Left lung (tissue), 10 donors: ENCODE results near the gene RNU1-4. TPM values are rescaled to one million over a fixed set of nuclear protein-coding genes. Genes with fewer than 3 reads are reported as not detected.
"Not testable (repeated sequence)": the region's sequence is repeated elsewhere in the genome, so short reads cannot be mapped to it uniquely, and the experiment has no call there.

ENCODE experiments used
- ATAC-seq: fragments of 200-7000 bp; cut with Tn5 transposase; one replicate; pipeline ENCODE4 v1.9.1; 2020; ENCODE audit warnings: moderate library complexity
- DNase-seq, 4 donors: peaks; one replicate each; pipeline ENCODE4 v3.0.0-alpha.2; 2013 to 2020
- H3K27ac ChIP-seq, 2 donors: fragments of 200-600 bp; sonication (generic) in 1 of 2; one replicate each; pipeline versions ENCODE4 v1.5.0 to v1.8.0; 2020 to 2021
- H3K27me3 ChIP-seq, 2 donors: fragments of 200-600 bp; sonication (generic) in 1 of 2; one replicate each; pipeline versions ENCODE4 v1.5.0 to v1.8.0; 2020 to 2021
- H3K36me3 ChIP-seq, 2 donors: fragments of 200-600 bp; sonication (generic) in 1 of 2; one replicate each; pipeline versions ENCODE4 v1.5.0 to v1.8.0; 2020 to 2021
- H3K4me1 ChIP-seq, 2 donors: fragments of 200-600 bp; one replicate each; pipeline ENCODE4 v1.8.0; 2021
- H3K4me3 ChIP-seq, 2 donors: fragments of 200-600 bp; sonication (generic) in 1 of 2; one replicate each; pipeline versions ENCODE4 v1.5.0 to v1.8.0; 2020 to 2021; ENCODE audit warnings: mild to moderate bottlenecking in 1 of 2
- H3K9me3 ChIP-seq, 2 donors: fragments of 200-600 bp; sonication (generic) in 1 of 2; one replicate each; pipeline versions ENCODE4 v1.5.0 to v1.8.0; 2020 to 2021
- intact Hi-C, 2 donors: fragments of 100-400 bp; cut with DNase I; formaldehyde crosslinking; loops; one replicate each; pipeline versions ENCODE4 v1.11.2 to v1.14.2; 2022
- polyA plus RNA-seq, 6 donors: library from polyadenylated mRNA; unstranded; fragments of 120-200 nt; gene quantifications; one replicate each; pipeline ENCODE4 v1.2.1, GENCODE V29; 2013; ENCODE audit not compliant: insufficient read length in 6 of 6
- total RNA-seq, 2 donors: library from RNA; stranded (reverse); fragmentation: NEBNext Ultra II Directional; extraction: Animal tissue kit (Norgen Biotek cat#: 25700); gene quantifications; one replicate each; pipeline ENCODE4 v1.2.1, GENCODE V29; 2021
- TF ChIP-seq, protein P1 (sequence below), 2 donors: fragments of 200-600 bp; sonication (generic) in 1 of 2; IDR thresholded peaks; one replicate each; pipeline versions ENCODE4 v1.5.0 to v1.8.0; 2021; ENCODE audit warnings: antibody characterized with exemption in 2 of 2
- donor health status: DM: no; HTN: yes; CAD: no.
- donor health status: DM: no; HTN: no; CAD: no.

Gene RNU1-4
- total and polyA plus RNA-seq, 8 donors, result 1.5 to 3,444 (median 2.8) TPM

- H3K36me3 ChIP-seq, H3K4me3 ChIP-seq, H3K27ac ChIP-seq, intact Hi-C loops, DNase-seq, H3K9me3 ChIP-seq, ATAC-seq, H3K4me1 ChIP-seq: not testable (repeated sequence)
- peaks cover 0 to 33% of the 10 kb centered on the region in 2 donors for H3K27me3 ChIP-seq
Measured at GRCh38 chr1:16701189-16701588, 39.1 kb upstream of the RNU1-4 start.

GRCh38 chr1:16702280-16702679, 38.0 kb upstream of the RNU1-4 start:
- DNase-seq, H3K9me3 ChIP-seq, H3K4me3 ChIP-seq, H3K36me3 ChIP-seq, H3K4me1 ChIP-seq, intact Hi-C loops, ATAC-seq, H3K27ac ChIP-seq: not testable (repeated sequence)
- peaks cover 0 to 26% of the 10 kb centered on the region in 2 donors for H3K27me3 ChIP-seq

- peaks cover 0 to 30% of the 10 kb centered on the region in 2 donors for H3K27me3 ChIP-seq
- H3K4me1 ChIP-seq, H3K27ac ChIP-seq, H3K9me3 ChIP-seq, DNase-seq, intact Hi-C loops, H3K4me3 ChIP-seq, H3K36me3 ChIP-seq: not testable (repeated sequence)
- TF ChIP-seq, protein P1, sequence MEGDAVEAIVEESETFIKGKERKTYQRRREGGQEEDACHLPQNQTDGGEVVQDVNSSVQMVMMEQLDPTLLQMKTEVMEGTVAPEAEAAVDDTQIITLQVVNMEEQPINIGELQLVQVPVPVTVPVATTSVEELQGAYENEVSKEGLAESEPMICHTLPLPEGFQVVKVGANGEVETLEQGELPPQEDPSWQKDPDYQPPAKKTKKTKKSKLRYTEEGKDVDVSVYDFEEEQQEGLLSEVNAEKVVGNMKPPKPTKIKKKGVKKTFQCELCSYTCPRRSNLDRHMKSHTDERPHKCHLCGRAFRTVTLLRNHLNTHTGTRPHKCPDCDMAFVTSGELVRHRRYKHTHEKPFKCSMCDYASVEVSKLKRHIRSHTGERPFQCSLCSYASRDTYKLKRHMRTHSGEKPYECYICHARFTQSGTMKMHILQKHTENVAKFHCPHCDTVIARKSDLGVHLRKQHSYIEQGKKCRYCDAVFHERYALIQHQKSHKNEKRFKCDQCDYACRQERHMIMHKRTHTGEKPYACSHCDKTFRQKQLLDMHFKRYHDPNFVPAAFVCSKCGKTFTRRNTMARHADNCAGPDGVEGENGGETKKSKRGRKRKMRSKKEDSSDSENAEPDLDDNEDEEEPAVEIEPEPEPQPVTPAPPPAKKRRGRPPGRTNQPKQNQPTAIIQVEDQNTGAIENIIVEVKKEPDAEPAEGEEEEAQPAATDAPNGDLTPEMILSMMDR (IDR thresholded peaks at IDR 0.05), result peak in 1 of 2 donors; percentile 11
- ATAC-seq, result peak; percentile 70
Measured at GRCh38 chr1:16703141-16703540, 37.2 kb upstream of the RNU1-4 start.

GRCh38 chr1:16703602-16704001, 36.7 kb upstream of the RNU1-4 start:
- H3K9me3 ChIP-seq, ATAC-seq, H3K4me3 ChIP-seq, H3K27ac ChIP-seq, DNase-seq, H3K36me3 ChIP-seq, intact Hi-C loops, H3K4me1 ChIP-seq: not testable (repeated sequence)
- H3K27me3 ChIP-seq, result peaks cover 0 to 28% of the 10 kb centered on the region in 2 donors

DNA sequence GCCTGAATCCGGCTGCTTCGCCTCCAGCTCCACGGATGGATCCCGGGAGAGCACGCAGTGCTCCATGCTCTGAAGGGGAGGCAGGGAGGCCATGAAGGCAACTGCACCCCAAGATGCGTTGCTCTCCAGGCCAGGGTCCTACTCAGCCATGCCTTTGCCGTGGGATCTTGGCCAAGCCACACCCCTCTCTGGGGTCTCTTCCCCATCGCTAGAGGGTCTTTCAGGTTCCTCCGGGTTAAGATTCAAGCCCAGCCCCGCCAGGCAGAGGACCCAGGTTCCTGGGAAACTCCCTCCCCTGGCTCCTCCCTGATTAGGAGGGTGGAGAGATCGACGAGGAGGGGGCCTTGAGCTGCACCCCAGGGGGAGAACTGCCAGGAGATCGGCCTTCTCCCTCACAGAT, 36.2 kb upstream of the RNU1-4 start:
- H3K4me1 ChIP-seq, intact Hi-C loops, H3K27ac ChIP-seq, DNase-seq, H3K4me3 ChIP-seq, H3K9me3 ChIP-seq, H3K36me3 ChIP-seq, ATAC-seq: not testable (repeated sequence)
- H3K27me3 ChIP-seq, result peaks cover 0 to 28% of the 10 kb centered on the region in 2 donors

DNA sequence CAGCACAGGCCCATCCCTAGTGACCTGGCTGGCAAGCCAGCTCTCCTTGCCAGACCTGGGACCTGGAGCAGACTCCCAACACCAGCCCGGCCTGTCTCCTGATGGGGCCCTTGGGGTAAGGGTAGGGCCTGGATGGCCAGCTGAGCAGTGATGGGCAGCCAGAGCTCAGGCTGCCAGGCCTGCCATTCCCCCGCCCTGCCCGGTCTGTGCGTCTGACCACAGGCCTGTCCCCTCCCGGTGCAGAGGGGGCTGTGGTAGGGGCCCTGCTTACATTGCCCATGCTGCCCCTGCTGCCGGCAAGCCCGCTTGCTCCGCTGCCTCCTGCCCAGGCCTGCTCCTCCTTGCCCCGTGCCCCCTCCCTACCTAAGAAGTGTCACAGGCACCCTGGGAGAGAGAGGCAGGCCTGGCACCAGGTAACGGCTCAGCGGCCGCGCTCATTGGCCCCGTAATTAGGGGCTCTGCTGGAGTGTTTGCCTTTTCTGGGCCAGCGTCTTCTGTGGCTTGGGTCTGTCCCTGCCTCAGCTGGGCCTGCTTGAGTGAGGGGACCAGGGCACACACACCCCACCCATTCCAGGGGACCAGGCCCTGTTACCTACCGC, 35.7 kb upstream of the RNU1-4 start:
- ATAC-seq, H3K4me3 ChIP-seq, H3K36me3 ChIP-seq, intact Hi-C loops, H3K9me3 ChIP-seq, H3K4me1 ChIP-seq, H3K27ac ChIP-seq, DNase-seq: not testable (repeated sequence)
- peaks cover 0 to 23% of the 10 kb centered on the region in 2 donors for H3K27me3 ChIP-seq

GRCh38 chr1:16706302-16706701, 34.0 kb upstream of the RNU1-4 start:
- H3K4me3 ChIP-seq, DNase-seq, H3K9me3 ChIP-seq, intact Hi-C loops, ATAC-seq, H3K4me1 ChIP-seq, H3K27ac ChIP-seq, H3K36me3 ChIP-seq: not testable (repeated sequence)
- H3K27me3 ChIP-seq, result peaks cover 0 to 19% of the 10 kb centered on the region in 2 donors

DNA sequence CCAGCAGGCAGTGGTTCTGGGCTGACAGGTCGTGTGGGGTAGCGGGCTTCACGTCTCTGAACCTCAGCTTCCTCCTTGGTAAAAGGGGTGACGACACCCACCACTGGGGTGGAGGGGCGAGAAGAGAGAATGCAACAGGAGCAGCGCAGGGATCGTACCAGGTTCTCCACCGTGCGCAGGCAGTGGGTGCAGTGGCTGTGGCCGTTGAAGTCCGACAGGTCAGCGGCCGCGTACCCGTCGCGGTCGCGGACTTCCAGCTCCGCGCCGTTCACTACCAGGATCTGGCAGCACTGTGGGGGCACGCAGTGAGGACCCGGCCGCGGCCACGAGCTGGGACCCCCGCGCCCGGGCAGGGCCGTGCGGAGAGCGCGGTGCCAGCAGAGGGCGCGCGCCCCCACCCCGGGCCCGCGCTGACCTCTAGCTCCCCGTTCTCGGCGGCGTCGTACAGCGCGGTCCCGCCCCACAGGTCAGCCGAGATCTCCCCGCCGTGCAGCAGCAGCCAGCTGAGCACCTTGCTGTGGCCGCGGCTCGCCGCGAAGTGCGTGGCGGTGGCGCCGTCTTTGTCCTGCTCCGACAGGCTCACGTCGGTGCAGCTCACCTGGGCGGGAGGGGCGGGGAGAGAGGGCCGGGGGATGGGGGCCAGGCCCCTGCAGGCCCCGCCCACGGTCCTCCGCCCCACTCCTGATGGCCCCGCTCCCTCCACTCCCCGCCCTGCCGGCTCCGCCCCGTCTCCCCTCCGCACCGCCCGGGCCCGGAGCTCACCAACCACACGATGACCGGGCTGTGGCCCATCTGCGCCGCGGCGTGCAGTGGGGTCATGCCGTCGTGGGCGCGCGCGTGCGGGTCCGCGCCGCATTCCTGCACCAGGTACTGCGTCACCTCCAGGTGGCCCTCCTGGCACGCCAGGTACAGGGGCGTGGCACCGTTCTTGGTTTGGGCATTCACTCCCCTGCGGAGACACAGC, 32.9 kb upstream of the RNU1-4 start:
- not testable (repeated sequence) for H3K4me1 ChIP-seq

GRCh38 chr1:16708704-16709103, 31.6 kb upstream of the RNU1-4 start:
- ATAC-seq, intact Hi-C loops, H3K4me1 ChIP-seq: not testable (repeated sequence)

More for the DNA sequence above, 32.9 kb upstream of the RNU1-4 start:
- DNase-seq, intact Hi-C loops, H3K27ac ChIP-seq, H3K9me3 ChIP-seq, H3K36me3 ChIP-seq: not testable (repeated sequence)
- peak; percentile 86 for ATAC-seq
- TF ChIP-seq, protein P1 (IDR thresholded peaks at IDR 0.05), result peak in 1 of 2 donors; percentile 11
- Histone ChIP-seq H3K27me3 (peaks cover 0 to 15% of the 10 kb centered on the region in 2 donors), H3K4me3 (peak overlapping the region in 1 of 2 donors; percentile 24)

More at GRCh38 chr1:16708704-16709103, 31.6 kb upstream of the RNU1-4 start:
- DNase-seq, H3K36me3 ChIP-seq, H3K4me3 ChIP-seq, H3K9me3 ChIP-seq, H3K27ac ChIP-seq: not testable (repeated sequence)
- H3K27me3 ChIP-seq, result peaks cover 0 to 14% of the 10 kb centered on the region in 2 donors
